HG03558 (cell line): Measurements from ENCODE around the gene ZNF211.

Source experiments
- ATAC-seq: cut with Tn5 transposase; IDR thresholded peaks from one replicate; pipeline ENCODE4 v1.9.1; 2021; ENCODE audit warnings: moderate number of reproducible peaks; ENCODE audit not compliant: unreplicated experiment; ENCODE audit errors: extremely low read depth

Gene ZNF211

GRCh38 chr19:57653689-57654088, 20.7 kb downstream of the ZNF211 start:
- no peak for ATAC-seq

- no peak for ATAC-seq
These were observed 22.5 kb downstream of the ZNF211 start for GRCh38 chr19:57655443-57655842.

GRCh38 chr19:57656346-57656745, 23.4 kb downstream of the ZNF211 start:
- no peak for ATAC-seq

- no peak for ATAC-seq
These were observed 31.5 kb downstream of the ZNF211 start for GRCh38 chr19:57664269-57665127.

- ATAC-seq: no peak
These were observed 32.4 kb downstream of the ZNF211 start for GRCh38 chr19:57665261-57665806.

GRCh38 chr19:57667228-57667627, 34.3 kb downstream of the ZNF211 start:
- ATAC-seq: no peak

GRCh38 chr19:57668635-57669034, 35.7 kb downstream of the ZNF211 start, which contains the start of gene ZSCAN4:
TSS of gene ZSCAN4 (plus strand) at chr19:57668935. CDS start at chr19:57676146, 7,211 bp downstream.
- no peak for ATAC-seq

- ATAC-seq: no peak
These were observed 38.3 kb downstream of the ZNF211 start for GRCh38 chr19:57671124-57671895.

- no peak for ATAC-seq
These were observed 39.5 kb downstream of the ZNF211 start for GRCh38 chr19:57672466-57672865.

- ATAC-seq: no peak
These were observed 42.9 kb downstream of the ZNF211 start for GRCh38 chr19:57675881-57676280.

GRCh38 chr19:57682226-57682766, 49.3 kb downstream of the ZNF211 start:
- no peak for ATAC-seq

GRCh38 chr19:57686727-57687126, 53.8 kb downstream of the ZNF211 start:
- no peak for ATAC-seq

GRCh38 chr19:57687363-57688010, 54.5 kb downstream of the ZNF211 start:
- no peak for ATAC-seq

GRCh38 chr19:57688011-57688763, 55.2 kb downstream of the ZNF211 start:
- no peak for ATAC-seq

- no peak for ATAC-seq
These were observed 56.8 kb downstream of the ZNF211 start for GRCh38 chr19:57689750-57690149.
